Measurements from ENCODE around the gene KBTBD4. TPM values are rescaled to one million over a fixed set of nuclear protein-coding genes. Genes with fewer than 3 reads are reported as not detected.

The KBTBD4 gene
- total RNA-seq, 1 experiment from 2014 or later: 15.9 TPM

DNA sequence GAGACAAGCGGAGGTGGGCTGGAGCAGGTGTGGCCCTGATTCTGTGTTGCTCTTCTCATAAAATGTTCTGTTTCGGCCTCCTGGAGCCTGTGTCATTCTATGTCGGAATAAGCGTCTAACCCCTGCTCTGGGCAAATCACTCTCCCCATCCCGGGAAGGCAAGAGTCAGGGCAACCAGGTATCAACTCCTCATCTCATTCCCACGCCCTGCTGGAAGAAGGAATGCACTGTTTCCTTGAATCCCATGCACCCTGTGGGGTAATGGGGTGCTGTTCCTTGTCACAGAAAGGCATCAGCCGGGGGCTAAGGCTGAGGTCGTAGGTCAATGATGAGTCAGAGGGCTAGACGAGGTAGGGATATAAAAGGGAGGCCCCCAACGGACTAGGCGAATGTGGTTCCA, 10.3 kb upstream of the KBTBD4 start:
- WGBS (ENCODE audit: extremely low coverage, insufficient read length, low lambda C conversion rate): no CpG with 5 or more reads among the region's 11 CpGs
- no peak overlapping the region for H2AFZ ChIP-seq (ENCODE audit: low read length)
- no peak overlapping the region for H2AK5ac ChIP-seq (ENCODE audit: insufficient read length, low read length)
- Mint-ChIP-seq H3K9me3 (no peaks in the 10 kb centered on the region; a peak in 1 of 5 replicates), H3K27ac (no peak overlapping the region), H3K27me3 (ENCODE audit: low read depth) (peaks cover 23% of the 10 kb centered on the region), H3K36me3 (ENCODE audit: insufficient read depth in 1 of 3, low read depth in 3 of 3) (peaks cover 3 to 12% (median 5%) of the 10 kb centered on the region in 3 experiments; a peak in 6 of 7 replicates), H3K4me3 (no peak overlapping the region), H3K4me1 (peaks cover 9 to 17% of the 10 kb centered on the region in 2 experiments)
- H3T11ph ChIP-seq (ENCODE audit: low read length): no peak overlapping the region
- peaks cover 8% of the 10 kb centered on the region; the same call in 1 of the 2 replicates for H3K27me3 ChIP-seq (ENCODE audit: insufficient read depth, low read length)
- peaks cover 8% of the 10 kb centered on the region for H3K23me2 ChIP-seq (ENCODE audit: insufficient read length, low read depth, low read length, poor library complexity, severe bottlenecking)
- no peak overlapping the region for H4K5ac ChIP-seq (ENCODE audit: insufficient read length, low read depth, low read length)
- H4K20me1 ChIP-seq (ENCODE audit: control insufficient read depth, insufficient read depth, insufficient read length): no peaks in the 10 kb centered on the region
- no peak overlapping the region for H3K9ac ChIP-seq (ENCODE audit: extremely low read depth, insufficient read length, low read length)
- no peak overlapping the region for H3K18ac ChIP-seq (ENCODE audit: insufficient read length, low read depth, low read length)
- no peak overlapping the region for H2BK5ac ChIP-seq (ENCODE audit: insufficient read length, low read length)
- no peak overlapping the region for H2BK120ac ChIP-seq (ENCODE audit: low read depth, low read length, poor library complexity, severe bottlenecking)
- H3K4me1 ChIP-seq (ENCODE audit: insufficient read depth, low read length): no peaks in the 10 kb centered on the region
- H2BK15ac ChIP-seq (ENCODE audit: low read depth, low read length): no peak overlapping the region
- DNase-seq: no peak
- no peak overlapping the region for H4K91ac ChIP-seq (ENCODE audit: insufficient read length, low read depth, low read length)
- no peak overlapping the region for H3K56ac ChIP-seq (ENCODE audit: insufficient read length, low read depth, low read length)
- H2BK12ac ChIP-seq (ENCODE audit: insufficient read length, low read depth, low read length): no peak overlapping the region
- no peak overlapping the region for H4K8ac ChIP-seq (replicated peaks; ENCODE audit: insufficient read length, low read depth, low read length)
- no peaks in the 10 kb centered on the region for H3K9me3 ChIP-seq (ENCODE audit: control insufficient read depth, low read depth, low read length)
- H3K79me2 ChIP-seq (ENCODE audit: insufficient read depth, low read length): no peaks in the 10 kb centered on the region
- no peak overlapping the region for H3K4ac ChIP-seq (ENCODE audit: low read depth, low read length)
- no peak overlapping the region for H3K4me2 ChIP-seq (ENCODE audit: insufficient read depth, insufficient read length, low read length)
- no peak overlapping the region for H3K23ac ChIP-seq (ENCODE audit: insufficient read length, low read depth, low read length)
- H3K79me1 ChIP-seq (ENCODE audit: insufficient read depth, low read depth, low read length, poor library complexity, severe bottlenecking): no peaks in the 10 kb centered on the region
- H3K14ac ChIP-seq (ENCODE audit: insufficient read depth, low read length): no peak overlapping the region
- no peak overlapping the region for H3K27ac ChIP-seq (ENCODE audit: insufficient read length, low read depth, low read length)
- no peak for TF ChIP-seq CTCF (conservative IDR thresholded peaks at IDR 0.05)
- H2BK20ac ChIP-seq (ENCODE audit: low read depth, low read length, poor library complexity, severe bottlenecking): no peak overlapping the region
